MM.1S (cell line): ENCODE data around the gene MFAP3.

Experiments used
- DNase-seq: peaks from one replicate; pipeline ENCODE4 v3.0.0-alpha.2; 2015
- H2AFZ ChIP-seq: fragments of 300-600 bp; sonication (generic); 2 replicates; pipeline ENCODE4 v1.6.0; 2016; ENCODE audit warnings: antibody characterized with exemption, low read length
- H3F3A ChIP-seq: fragments of 300-600 bp; sonication (generic); 2 replicates; pipeline ENCODE4 v1.6.1; 2016; ENCODE audit warnings: mild to moderate bottlenecking, antibody characterized with exemption, low read length, moderate library complexity, mixed read lengths; ENCODE audit not compliant: insufficient read depth
- H3K27ac ChIP-seq: fragments of 300-600 bp; sonication (generic); 2 replicates; pipeline ENCODE4 v1.5.1; 2016; ENCODE audit warnings: mild to moderate bottlenecking, low read length
- H3K27me3 ChIP-seq: fragments of 300-600 bp; sonication (generic); replicated peaks from 2 replicates; pipeline ENCODE4 v1.6.0; 2016; ENCODE audit warnings: low read length; ENCODE audit not compliant: insufficient read depth
- H3K36me3 ChIP-seq: fragments of 300-600 bp; sonication (generic); replicated peaks from 2 replicates; pipeline ENCODE4 v1.6.1; 2016; ENCODE audit warnings: mild to moderate bottlenecking, low read length, mixed read lengths; ENCODE audit not compliant: insufficient read depth
- H3K4me1 ChIP-seq: fragments of 300-600 bp; sonication (generic); 2 replicates; pipeline ENCODE4 v1.6.1; 2016; ENCODE audit warnings: low read length, mixed read lengths
- H3K4me2 ChIP-seq: fragments of 300-600 bp; sonication (generic); 2 replicates; pipeline ENCODE4 v1.6.0; 2016; ENCODE audit warnings: low read depth, low read length
- H3K4me3 ChIP-seq: fragments of 300-600 bp; sonication (generic); 2 replicates; pipeline ENCODE4 v1.5.1; 2016; ENCODE audit warnings: low read length, mixed read lengths
- H3K79me2 ChIP-seq: fragments of 300-600 bp; sonication (generic); 2 replicates; pipeline ENCODE4 v1.6.1; 2016; ENCODE audit warnings: mixed run types, low read length, mixed read lengths
- H3K9ac ChIP-seq: fragments of 300-600 bp; sonication (generic); 2 replicates; pipeline ENCODE4 v1.6.1; 2016; ENCODE audit warnings: low read length, mixed read lengths
- H3K9me2 ChIP-seq: fragments of 300-600 bp; sonication (generic); replicated peaks from 2 replicates; pipeline ENCODE4 v1.6.1; 2016; ENCODE audit warnings: mild to moderate bottlenecking, low read length, mixed read lengths; ENCODE audit not compliant: insufficient read depth
- H3K9me3 ChIP-seq: fragments of 300-600 bp; sonication (generic); replicated peaks from 2 replicates; pipeline ENCODE4 v1.6.1; 2016; ENCODE audit warnings: mild to moderate bottlenecking, low read length, mixed read lengths; ENCODE audit not compliant: insufficient read depth
- H4K20me1 ChIP-seq: fragments of 300-600 bp; sonication (generic); 2 replicates; pipeline ENCODE4 v1.6.1; 2016; ENCODE audit warnings: mild to moderate bottlenecking, low read length, moderate library complexity, mixed read lengths; ENCODE audit not compliant: insufficient read depth
- CTCF ChIP-seq: fragments of 300-600 bp; sonication (generic); IDR thresholded peaks from 2 replicates; pipeline ENCODE4 v1.5.1; 2016; ENCODE audit warnings: antibody characterized with exemption, low read length, mixed read lengths
- EZH2 ChIP-seq: fragments of 300-600 bp; sonication (generic); optimal IDR thresholded peaks from 2 replicates; pipeline ENCODE3; 2017; ENCODE audit warnings: low read depth, mild to moderate bottlenecking, antibody characterized with exemption, low read length, mixed read lengths
- EZH2phosphoT487 ChIP-seq: fragments of 300-600 bp; sonication (generic); IDR thresholded peaks from 2 replicates; pipeline ENCODE4 v1.6.1; 2018; ENCODE audit warnings: antibody characterized with exemption, low read length

MFAP3 gene

GRCh38 chr5:154044581-154044980, 5.8 kb downstream of the MFAP3 start:
- TF ChIP-seq CTCF (no peak), EZH2phosphoT487 (no peak), EZH2 (no peak)

GRCh38 chr5:154046486-154046885, 7.7 kb downstream of the MFAP3 start:
- no peak overlapping the region for H3K27ac ChIP-seq
- no peaks in the 10 kb centered on the region for H4K20me1 ChIP-seq
- no peak overlapping the region for H3K4me3 ChIP-seq
- TF ChIP-seq EZH2phosphoT487: no peak
- TF ChIP-seq EZH2: no peak
- no peaks in the 10 kb centered on the region for H3K9me3 ChIP-seq
- peaks cover 61% of the 10 kb centered on the region for H3K79me2 ChIP-seq
- no peak overlapping the region for H2AFZ ChIP-seq
- no peak for DNase-seq
- no peak overlapping the region for H3K4me2 ChIP-seq
- H3K9me2 ChIP-seq: no peaks in the 10 kb centered on the region
- H3K36me3 ChIP-seq: peaks cover 6% of the 10 kb centered on the region; the same call in 1 of the 2 replicates
- H3K9ac ChIP-seq: no peak overlapping the region
- H3F3A ChIP-seq: no peaks in the 10 kb centered on the region
- H3K4me1 ChIP-seq: no peaks in the 10 kb centered on the region
- no peaks in the 10 kb centered on the region for H3K27me3 ChIP-seq

More at GRCh38 chr5:154044581-154044980, 5.8 kb downstream of the MFAP3 start:
- Histone ChIP-seq H3K36me3 (0 out of 2 replicates have a peak, but pooled peaks cover 2% of the 10 kb centered on the region), H3K79me2 (peaks cover 77% of the 10 kb centered on the region), H3K27me3 (no peaks in the 10 kb centered on the region), H3F3A (no peaks in the 10 kb centered on the region), H3K9me3 (no peaks in the 10 kb centered on the region), H3K4me3 (no peak overlapping the region), H3K9me2 (no peaks in the 10 kb centered on the region), H3K4me2 (no peak overlapping the region), H3K9ac (no peak overlapping the region), H4K20me1 (no peaks in the 10 kb centered on the region), H3K27ac (no peak overlapping the region), H3K4me1 (peaks cover 9% of the 10 kb centered on the region; the same call in 1 of the 2 replicates), H2AFZ (no peak overlapping the region)
- DNase-seq: no peak

GRCh38 chr5:154047324-154047723, 8.6 kb downstream of the MFAP3 start:
- TF ChIP-seq EZH2phosphoT487: no peak
- TF ChIP-seq EZH2: no peak
- no peak for TF ChIP-seq CTCF
- H3K4me1 ChIP-seq: no peaks in the 10 kb centered on the region
- no peaks in the 10 kb centered on the region for H4K20me1 ChIP-seq
- DNase-seq: no peak
- H3K36me3 ChIP-seq: peaks cover 6% of the 10 kb centered on the region; the same call in 1 of the 2 replicates
- no peak overlapping the region for H3K9ac ChIP-seq
- H3K79me2 ChIP-seq: peaks cover 54% of the 10 kb centered on the region
- H2AFZ ChIP-seq: no peak overlapping the region
- no peaks in the 10 kb centered on the region for H3F3A ChIP-seq
- H3K4me3 ChIP-seq: no peak overlapping the region
- H3K9me3 ChIP-seq: no peaks in the 10 kb centered on the region
- no peaks in the 10 kb centered on the region for H3K9me2 ChIP-seq
- no peaks in the 10 kb centered on the region for H3K27me3 ChIP-seq
- no peak overlapping the region for H3K4me2 ChIP-seq
- no peak overlapping the region for H3K27ac ChIP-seq

GRCh38 chr5:154049636-154050035, 10.9 kb downstream of the MFAP3 start:
- peaks cover 42% of the 10 kb centered on the region for H3K79me2 ChIP-seq
- peaks cover 6% of the 10 kb centered on the region; the same call in 1 of the 2 replicates for H3K36me3 ChIP-seq
- H3K9ac ChIP-seq: no peak overlapping the region
- H3K9me3 ChIP-seq: no peaks in the 10 kb centered on the region
- no peak overlapping the region for H3K4me3 ChIP-seq
- no peak for TF ChIP-seq CTCF
- no peaks in the 10 kb centered on the region for H4K20me1 ChIP-seq
- DNase-seq: no peak
- H3K27ac ChIP-seq: no peak overlapping the region
- no peaks in the 10 kb centered on the region for H3F3A ChIP-seq
- H3K4me1 ChIP-seq: no peaks in the 10 kb centered on the region
- H3K4me2 ChIP-seq: no peak overlapping the region
- H2AFZ ChIP-seq: no peak overlapping the region
- no peaks in the 10 kb centered on the region for H3K9me2 ChIP-seq
- H3K27me3 ChIP-seq: no peaks in the 10 kb centered on the region
